ENCODE data around the gene DGKD. TPM values are rescaled to one million over a fixed set of nuclear protein-coding genes. Genes with fewer than 3 reads are reported as not detected.

DGKD gene
- total and polyA plus RNA-seq, 4 donors, result 8.9 to 250 (median 68.3) TPM

DNA sequence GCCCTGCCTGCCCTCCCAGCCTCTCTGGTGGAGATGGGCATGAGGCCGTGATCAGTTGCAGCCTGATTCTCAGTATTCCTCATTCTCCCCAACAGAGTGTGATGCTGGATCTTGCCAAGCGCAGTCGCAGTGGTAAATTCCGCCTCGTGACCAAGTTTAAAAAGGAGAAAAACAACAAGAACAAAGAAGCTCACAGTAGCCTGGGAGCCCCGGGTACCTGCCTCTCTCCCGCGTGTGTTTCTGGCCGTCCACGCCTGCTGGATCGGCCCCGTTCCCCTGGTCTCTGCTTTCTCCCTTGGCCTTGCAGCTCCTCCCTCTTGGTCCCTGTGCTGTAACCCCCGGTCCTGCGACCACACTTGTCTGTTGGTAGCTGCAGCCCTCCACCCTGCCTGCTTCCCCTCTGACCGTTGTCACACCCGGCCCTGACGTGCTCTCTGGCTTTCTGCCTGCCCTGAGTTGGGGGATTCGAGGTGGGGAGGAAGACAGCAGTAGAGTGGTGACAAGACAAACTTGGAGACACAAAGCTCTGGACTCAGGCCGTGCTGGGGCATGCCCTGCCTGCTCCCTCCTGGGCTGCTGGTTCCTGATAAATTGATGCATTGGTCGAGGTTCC lies 112.8 kb downstream of the DGKD start:
- Histone ChIP-seq H3K9me3 (ENCODE audit: control insufficient read depth, low read length) (no peaks in the 10 kb centered on the region), H3K36me3 (ENCODE audit: control insufficient read depth in 1 of 2, insufficient read depth in 2 of 2, low read length in 1 of 2) (peaks cover 0 to 4% of the 10 kb centered on the region in 2 donors), H3K4me3 (ENCODE audit: low read length in 2 of 2) (no peak overlapping the region), H3K27me3 (ENCODE audit: control insufficient read depth in 1 of 2, insufficient read depth in 2 of 2, low read length in 1 of 2) (no peaks in the 10 kb centered on the region), H3K4me1 (ENCODE audit: control insufficient read depth in 1 of 2, insufficient read depth in 2 of 2, low read length in 2 of 2) (no peaks in the 10 kb centered on the region), H3K27ac (ENCODE audit: low read depth in 1 of 2, low read length in 2 of 2) (no peak overlapping the region)
- DNase-seq, result peak in 1 of 2 donors; percentile 70
- WGBS, 2 donors, result 91% methylated on average over 20 of the region's 20 CpGs
- intact Hi-C loops (cut with DNase I), result no loop called here
- ATAC-seq (ENCODE audit: low FRiP score), result no peak

DNA sequence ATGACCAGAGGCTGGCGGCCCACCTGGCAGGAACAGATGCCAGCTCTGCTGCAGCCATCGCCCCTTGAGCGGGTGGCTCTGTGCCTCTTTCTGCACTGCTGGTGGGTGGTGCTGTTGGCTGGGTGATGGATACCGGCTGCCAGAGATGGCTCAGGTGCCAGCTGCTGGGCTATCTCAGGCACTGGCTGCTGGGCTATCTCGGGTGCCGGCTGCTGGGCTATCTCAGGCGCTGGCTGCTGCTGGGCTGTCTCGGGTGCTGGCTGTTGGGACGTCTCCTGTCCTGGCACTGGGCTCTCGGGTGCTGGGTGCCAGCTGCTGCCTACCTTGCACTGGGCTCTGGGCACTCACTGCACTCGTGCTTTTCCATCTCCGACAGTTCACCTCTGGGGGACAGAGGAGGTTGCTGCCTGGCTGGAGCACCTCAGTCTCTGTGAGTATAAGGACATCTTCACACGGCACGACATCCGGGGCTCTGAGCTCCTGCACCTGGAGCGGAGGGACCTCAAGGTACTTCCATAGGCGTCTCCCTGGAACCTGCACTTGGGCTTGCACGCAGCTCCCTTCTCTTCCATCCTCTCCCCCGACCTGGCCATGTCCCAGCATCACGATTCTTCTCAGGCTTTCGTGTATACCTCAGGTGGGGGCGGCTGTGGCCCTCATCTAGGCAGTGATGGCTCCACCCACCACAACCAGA lies 113.9 kb downstream of the DGKD start:
- Histone ChIP-seq H3K9me3 (ENCODE audit: control insufficient read depth, low read length) (no peaks in the 10 kb centered on the region), H3K4me1 (ENCODE audit: control insufficient read depth in 1 of 2, insufficient read depth in 2 of 2, low read length in 2 of 2) (no peaks in the 10 kb centered on the region), H3K4me3 (ENCODE audit: low read length in 2 of 2) (no peak overlapping the region), H3K27me3 (ENCODE audit: control insufficient read depth in 1 of 2, insufficient read depth in 2 of 2, low read length in 1 of 2) (no peaks in the 10 kb centered on the region), H3K27ac (ENCODE audit: low read depth in 1 of 2, low read length in 2 of 2) (no peak overlapping the region), H3K36me3 (ENCODE audit: control insufficient read depth in 1 of 2, insufficient read depth in 2 of 2, low read length in 1 of 2) (peaks cover under 1 to 3% of the 10 kb centered on the region in 2 donors)
- DNase-seq (peak in 1 of 2 donors; percentile 61), ATAC-seq (ENCODE audit: low FRiP score) (no peak)
- intact Hi-C loops (cut with DNase I), result no loop called here
- 84 to 85% methylated on average over 22 of the region's 22 CpGs for WGBS, 2 donors

DNA sequence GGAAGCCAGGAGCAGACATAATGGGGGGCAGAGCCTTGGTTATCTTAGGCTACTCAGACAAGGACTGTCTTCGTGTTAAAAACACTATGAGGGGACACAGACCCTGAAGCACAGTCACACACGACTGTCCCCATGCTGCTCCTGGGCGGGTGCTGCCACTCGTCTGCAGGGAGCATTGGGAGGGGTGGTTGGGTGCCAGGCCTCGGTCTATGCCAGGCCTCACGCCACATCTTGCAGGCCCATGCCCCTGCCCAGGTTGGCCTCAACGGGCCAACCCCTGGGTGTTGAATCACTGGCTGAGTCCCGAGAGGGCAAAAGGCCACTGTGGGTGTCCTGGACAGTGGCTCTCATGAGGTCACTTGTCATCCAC lies 114.4 kb downstream of the DGKD start:
- Histone ChIP-seq H3K27ac (ENCODE audit: low read depth in 1 of 2, low read length in 2 of 2) (no peak overlapping the region), H3K4me3 (ENCODE audit: low read length in 2 of 2) (no peak overlapping the region), H3K9me3 (ENCODE audit: control insufficient read depth, low read length) (no peaks in the 10 kb centered on the region), H3K4me1 (ENCODE audit: control insufficient read depth in 1 of 2, insufficient read depth in 2 of 2, low read length in 2 of 2) (no peaks in the 10 kb centered on the region), H3K27me3 (ENCODE audit: control insufficient read depth in 1 of 2, insufficient read depth in 2 of 2, low read length in 1 of 2) (no peaks in the 10 kb centered on the region), H3K36me3 (ENCODE audit: control insufficient read depth in 1 of 2, insufficient read depth in 2 of 2, low read length in 1 of 2) (peaks cover 0 to 3% of the 10 kb centered on the region in 2 donors)
- intact Hi-C loops (cut with DNase I), result no loop called here
- no peak for ATAC-seq (ENCODE audit: low FRiP score)
- peak in 1 of 2 donors; percentile 74 for DNase-seq
- 89 to 92% methylated on average over 8 of the region's 8 CpGs for WGBS, 2 donors

DNA sequence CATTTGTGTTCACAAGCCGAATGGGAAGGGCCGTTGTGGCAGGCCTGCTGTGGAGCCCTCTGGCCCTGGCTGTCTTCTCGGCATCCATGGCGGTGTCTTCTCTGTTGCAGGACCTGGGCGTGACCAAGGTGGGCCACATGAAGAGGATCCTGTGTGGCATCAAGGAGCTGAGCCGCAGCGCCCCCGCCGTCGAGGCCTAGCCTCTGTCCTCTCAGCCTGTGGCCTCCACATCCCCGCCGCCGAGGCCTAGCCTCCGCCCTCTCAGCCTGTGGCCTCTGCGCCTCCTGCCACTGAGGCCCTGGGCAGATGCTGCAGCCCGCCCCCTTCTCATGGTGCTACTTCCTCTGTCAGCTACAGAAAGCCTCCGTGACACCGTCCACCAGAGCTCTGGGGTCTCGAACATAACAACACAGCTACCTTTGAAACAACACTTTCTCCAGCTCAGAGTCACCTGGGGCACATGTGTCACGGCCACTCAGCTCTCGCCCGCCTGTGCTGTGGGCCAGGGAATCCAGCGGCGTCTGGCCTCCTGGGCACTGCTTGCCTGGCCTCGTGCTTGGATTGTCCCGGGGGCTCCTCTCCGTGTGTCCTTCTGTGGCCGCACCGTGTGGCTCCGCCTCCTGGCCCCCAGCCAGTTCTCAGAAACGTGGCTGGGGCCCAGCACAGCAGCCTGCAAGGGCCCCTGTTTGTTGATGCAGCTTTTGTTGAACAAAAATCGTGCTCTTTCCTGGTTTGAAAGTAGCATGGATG lies 115.1 kb downstream of the DGKD start:
- H3K9me3 ChIP-seq (ENCODE audit: control insufficient read depth, low read length), result no peaks in the 10 kb centered on the region
- peaks cover 0 to 3% of the 10 kb centered on the region in 2 donors for H3K36me3 ChIP-seq (ENCODE audit: control insufficient read depth in 1 of 2, insufficient read depth in 2 of 2, low read length in 1 of 2)
- ATAC-seq (ENCODE audit: low FRiP score) (peak; percentile 45), DNase-seq (peak in 1 of 2 donors; percentile 81)
- H3K27me3 ChIP-seq (ENCODE audit: control insufficient read depth in 1 of 2, insufficient read depth in 2 of 2, low read length in 1 of 2), result no peaks in the 10 kb centered on the region
- no peaks in the 10 kb centered on the region for H3K4me1 ChIP-seq (ENCODE audit: control insufficient read depth in 1 of 2, insufficient read depth in 2 of 2, low read length in 2 of 2)
- intact Hi-C loops (cut with DNase I), result no loop called here
- no peak overlapping the region for H3K4me3 ChIP-seq (ENCODE audit: low read length in 2 of 2)
- WGBS, 2 donors, result 54 to 59% methylated on average over 32 of the region's 32 CpGs
- H3K27ac ChIP-seq (ENCODE audit: low read depth in 1 of 2, low read length in 2 of 2), result peak overlapping the region in 1 of 2 donors; percentile 38

DNA sequence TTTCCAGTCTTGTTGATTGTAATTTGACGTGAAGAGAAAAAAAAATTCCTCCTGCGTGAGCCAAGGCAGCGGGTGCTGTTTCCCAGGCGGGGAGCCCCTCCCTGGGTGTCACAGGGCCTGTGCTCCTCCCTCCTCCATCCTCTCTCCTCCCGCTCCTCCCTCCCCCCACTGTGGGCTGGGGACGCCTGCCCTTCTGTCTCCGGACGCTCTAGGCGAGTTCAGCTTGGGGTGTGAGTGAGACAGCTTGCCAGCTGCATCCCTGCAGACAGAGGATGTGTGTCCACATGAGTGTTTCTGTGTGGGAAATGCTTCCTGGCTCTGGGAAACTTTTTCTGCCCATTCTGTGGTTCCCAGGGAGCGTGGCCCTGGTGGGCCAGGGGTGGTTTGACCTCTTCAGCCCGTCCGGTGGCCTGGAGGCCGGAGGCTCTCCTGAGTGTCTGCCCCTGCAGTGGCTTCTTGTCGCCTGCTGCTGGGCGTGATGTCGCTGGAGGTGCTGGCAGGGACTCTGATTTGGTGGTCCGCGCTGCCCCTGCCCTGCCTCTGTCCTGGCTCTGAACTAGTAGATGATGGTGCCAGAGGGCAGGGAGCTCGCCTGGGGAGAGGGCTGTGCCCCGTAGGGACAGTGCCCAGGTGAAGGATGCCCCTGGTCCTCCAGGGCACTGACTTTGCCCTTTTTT lies 115.9 kb downstream of the DGKD start:
- WGBS, 2 donors, result 57 to 60% methylated on average over 19 to 20 of the region's 20 CpGs
- intact Hi-C loops (cut with DNase I), result no loop called here
- Histone ChIP-seq H3K27ac (ENCODE audit: low read depth in 1 of 2, low read length in 2 of 2) (peak overlapping the region in 1 of 2 donors; percentile 38), H3K4me1 (ENCODE audit: control insufficient read depth in 1 of 2, insufficient read depth in 2 of 2, low read length in 2 of 2) (no peaks in the 10 kb centered on the region), H3K9me3 (ENCODE audit: control insufficient read depth, low read length) (no peaks in the 10 kb centered on the region), H3K27me3 (ENCODE audit: control insufficient read depth in 1 of 2, insufficient read depth in 2 of 2, low read length in 1 of 2) (no peaks in the 10 kb centered on the region), H3K36me3 (ENCODE audit: control insufficient read depth in 1 of 2, insufficient read depth in 2 of 2, low read length in 1 of 2) (peaks cover 0 to 3% of the 10 kb centered on the region in 2 donors), H3K4me3 (ENCODE audit: low read length in 2 of 2) (no peak overlapping the region)
- DNase-seq, result peak; percentile 80 to 81
- ATAC-seq (ENCODE audit: low FRiP score), result peak; percentile 75

DNA sequence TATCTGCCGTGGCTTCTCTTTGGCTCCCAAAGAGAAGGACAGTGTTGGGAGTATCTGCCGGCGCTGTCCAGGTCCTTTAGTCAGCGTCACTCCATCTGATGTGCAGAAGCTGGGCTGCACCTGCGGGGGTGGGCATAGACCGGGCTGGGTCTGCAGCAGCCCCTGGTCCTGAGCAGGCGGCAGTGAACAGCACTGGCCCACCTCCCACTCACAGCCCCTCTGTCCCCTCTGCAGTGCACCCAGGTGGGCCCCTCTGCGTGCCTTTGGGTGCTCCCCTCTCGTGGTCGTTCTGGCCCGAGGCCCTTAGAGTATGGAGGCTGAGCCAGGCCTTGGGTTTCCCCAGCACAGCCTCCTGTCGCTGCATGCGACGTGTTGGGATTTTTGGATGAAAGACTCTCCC lies 116.5 kb downstream of the DGKD start:
- DNase-seq, result peak in 1 of 2 donors; percentile 74
- H3K27me3 ChIP-seq (ENCODE audit: control insufficient read depth in 1 of 2, insufficient read depth in 2 of 2, low read length in 1 of 2), result no peaks in the 10 kb centered on the region
- intact Hi-C loops (cut with DNase I), result no loop called here
- no peaks in the 10 kb centered on the region for H3K4me1 ChIP-seq (ENCODE audit: control insufficient read depth in 1 of 2, insufficient read depth in 2 of 2, low read length in 2 of 2)
- H3K4me3 ChIP-seq (ENCODE audit: low read length in 2 of 2), result no peak overlapping the region
- peaks cover 0 to 3% of the 10 kb centered on the region in 2 donors for H3K36me3 ChIP-seq (ENCODE audit: control insufficient read depth in 1 of 2, insufficient read depth in 2 of 2, low read length in 1 of 2)
- 93 to 95% methylated on average over 14 of the region's 14 CpGs for WGBS, 2 donors
- no peak overlapping the region for H3K27ac ChIP-seq (ENCODE audit: low read depth in 1 of 2, low read length in 2 of 2)
- no peak for ATAC-seq (ENCODE audit: low FRiP score)
- no peaks in the 10 kb centered on the region for H3K9me3 ChIP-seq (ENCODE audit: control insufficient read depth, low read length)

DNA sequence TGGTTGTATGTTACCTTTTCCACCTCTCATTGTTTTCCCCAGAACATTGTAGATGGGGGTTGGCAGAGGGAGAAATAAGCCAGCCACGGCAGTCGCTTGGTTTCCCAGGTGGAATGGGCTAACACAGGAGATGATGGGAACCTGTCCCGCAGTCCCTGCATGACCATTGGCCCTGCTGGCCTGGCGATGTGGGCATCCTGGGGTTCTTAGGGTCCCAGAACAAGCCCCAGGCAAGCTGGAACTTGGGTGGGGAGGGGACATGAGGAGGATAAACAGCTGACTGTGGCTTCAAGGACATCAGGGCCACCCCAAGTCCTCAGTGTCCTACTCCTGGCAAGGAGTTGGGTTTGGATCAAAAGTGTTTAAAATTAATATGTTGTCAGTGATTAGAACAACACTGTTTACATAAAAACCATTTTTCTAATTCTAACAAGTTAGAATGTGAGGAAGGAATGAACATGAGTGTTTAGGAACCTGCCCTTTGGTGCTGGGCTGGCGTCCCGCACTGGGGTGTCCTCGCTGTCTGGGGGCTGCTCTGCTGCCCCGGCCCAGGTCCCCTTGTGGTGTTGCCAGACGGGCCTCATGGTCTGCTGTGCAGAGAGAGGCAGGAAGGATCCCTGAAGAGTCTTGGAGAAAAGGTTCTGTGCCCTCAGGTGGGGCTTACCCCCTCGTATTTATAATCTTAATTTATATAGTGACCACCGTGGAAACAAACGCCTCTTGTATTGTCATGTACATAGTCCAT lies 117.2 kb downstream of the DGKD start:
- H3K9me3 ChIP-seq (ENCODE audit: control insufficient read depth, low read length), result no peaks in the 10 kb centered on the region
- no peaks in the 10 kb centered on the region for H3K4me1 ChIP-seq (ENCODE audit: control insufficient read depth in 1 of 2, insufficient read depth in 2 of 2, low read length in 2 of 2)
- WGBS, 2 donors, result 93 to 95% methylated on average over 12 of the region's 12 CpGs
- no peaks in the 10 kb centered on the region for H3K27me3 ChIP-seq (ENCODE audit: control insufficient read depth in 1 of 2, insufficient read depth in 2 of 2, low read length in 1 of 2)
- no peak overlapping the region for H3K27ac ChIP-seq (ENCODE audit: low read depth in 1 of 2, low read length in 2 of 2)
- peak in 1 of 2 donors; percentile 64 for DNase-seq
- peaks cover 0 to 3% of the 10 kb centered on the region in 2 donors for H3K36me3 ChIP-seq (ENCODE audit: control insufficient read depth in 1 of 2, insufficient read depth in 2 of 2, low read length in 1 of 2)
- H3K4me3 ChIP-seq (ENCODE audit: low read length in 2 of 2), result no peak overlapping the region
- no peak for ATAC-seq (ENCODE audit: low FRiP score)
- intact Hi-C loops (cut with DNase I), result no loop called here

DNA sequence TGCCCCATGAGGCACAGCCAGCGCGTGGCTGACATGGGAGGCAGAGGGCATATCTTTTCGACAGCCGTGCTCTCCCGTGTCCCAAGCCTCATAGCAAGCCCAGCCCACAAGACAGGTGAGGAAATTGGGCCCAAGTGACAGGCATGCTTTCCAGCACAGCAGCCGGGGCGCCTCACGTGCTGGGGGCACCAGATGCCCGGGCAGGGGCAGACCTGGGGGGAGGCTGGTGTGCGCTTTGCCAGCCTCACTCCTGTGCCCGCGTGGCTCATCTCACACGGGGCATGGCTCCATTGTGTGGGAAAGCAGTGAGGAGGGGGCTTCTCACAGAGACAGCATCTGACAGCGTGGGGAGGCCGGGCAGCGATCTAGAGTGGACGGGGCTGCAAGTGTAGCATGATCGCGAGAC lies 119.1 kb downstream of the DGKD start:
- WGBS, 2 donors, result 93 to 96% methylated on average over 19 of the region's 19 CpGs
- ATAC-seq (ENCODE audit: low FRiP score) (no peak), DNase-seq (peak in 1 of 2 donors; percentile 66)
- no peaks in the 10 kb centered on the region for H3K9me3 ChIP-seq (ENCODE audit: control insufficient read depth, low read length)
- H3K27me3 ChIP-seq (ENCODE audit: control insufficient read depth in 1 of 2, insufficient read depth in 2 of 2, low read length in 1 of 2), result no peaks in the 10 kb centered on the region
- no peak overlapping the region for H3K4me3 ChIP-seq (ENCODE audit: low read length in 2 of 2)
- intact Hi-C loops (cut with DNase I), result no loop called here
- no peak overlapping the region for H3K27ac ChIP-seq (ENCODE audit: low read depth in 1 of 2, low read length in 2 of 2)
- no peaks in the 10 kb centered on the region for H3K4me1 ChIP-seq (ENCODE audit: control insufficient read depth in 1 of 2, insufficient read depth in 2 of 2, low read length in 2 of 2)
- H3K36me3 ChIP-seq (ENCODE audit: control insufficient read depth in 1 of 2, insufficient read depth in 2 of 2, low read length in 1 of 2), result peaks cover 0 to 3% of the 10 kb centered on the region in 2 donors

Measured in aorta (tissue), 5 donors.